Fibroblast of peridontal ligament (primary cell): ENCODE results near the gene TRMT10B.
"Not testable (repeated sequence)": the region's sequence is repeated elsewhere in the genome, so short reads cannot be mapped to it uniquely, and the experiment has no call there.

Experiments
- DNase-seq: peaks from one replicate; pipeline ENCODE4 v3.0.0-alpha.2; 2010; ENCODE audit errors: extremely low read depth

Gene TRMT10B

DNA sequence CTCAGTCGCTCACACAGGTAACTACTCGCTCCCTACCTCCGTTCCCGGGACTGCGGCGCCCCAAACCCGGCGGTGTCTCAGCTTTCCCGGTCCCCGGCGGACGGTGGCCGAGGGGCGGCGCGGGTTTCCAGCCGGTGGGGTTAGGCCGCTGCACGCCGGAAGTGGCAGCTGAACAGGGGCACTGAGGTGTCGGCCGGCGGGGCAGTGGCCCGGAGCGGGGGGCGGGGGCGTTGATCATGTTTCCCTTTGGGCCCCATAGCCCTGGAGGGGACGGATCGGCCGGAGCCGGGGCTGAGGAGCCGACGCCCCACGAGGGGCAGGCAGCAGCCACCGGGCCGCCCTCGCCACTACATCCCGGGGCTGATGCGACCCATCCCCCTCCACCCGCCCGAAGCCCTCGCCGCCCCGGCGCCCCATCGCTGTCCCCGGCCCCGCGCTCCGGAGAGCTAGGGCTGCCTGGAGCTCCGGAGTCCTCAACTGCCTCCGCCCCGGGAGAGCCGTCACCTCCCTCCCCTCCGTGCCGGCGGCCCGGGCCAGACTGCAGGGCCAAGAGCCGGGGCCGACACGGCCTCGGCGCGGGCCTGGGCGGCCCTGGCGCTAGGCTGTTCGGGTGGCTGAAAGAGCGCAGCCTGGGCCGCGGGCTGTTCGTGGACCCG, 47.2 kb downstream of the TRMT10B start, which contains the start of gene DCAF10:
Gene DCAF10 (plus strand): TSS at position 167 of the 656 bp plus-strand sequence. CDS start 70 bp downstream, at position 237.
- peak; percentile 73 for DNase-seq

DNA sequence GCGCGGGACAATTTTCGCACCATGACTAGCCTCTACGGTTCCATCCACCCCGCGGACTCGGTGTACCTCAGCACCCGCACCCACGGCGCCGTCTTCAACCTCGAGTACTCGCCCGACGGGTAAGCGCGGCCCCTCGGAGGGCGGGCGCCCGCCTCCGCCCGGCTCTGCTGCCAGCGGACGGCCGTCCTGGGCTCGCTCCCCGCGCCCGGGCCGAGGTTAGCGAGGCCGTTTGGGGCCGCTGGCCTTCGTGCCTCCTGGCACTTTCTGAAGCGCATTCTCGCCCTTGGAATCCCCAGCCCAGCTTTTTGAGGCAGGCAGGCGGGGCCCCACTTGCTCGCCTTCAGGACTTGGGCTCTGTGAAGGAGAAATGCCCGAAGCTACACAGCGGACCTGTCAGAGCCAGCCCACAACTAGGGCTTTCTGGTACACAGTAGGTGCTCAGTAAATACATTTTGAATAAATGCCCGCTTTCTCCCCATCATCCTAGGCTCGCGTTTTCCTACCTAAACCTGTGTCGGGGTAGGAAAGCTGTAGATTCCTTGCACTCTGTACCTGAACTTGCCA, 47.8 kb downstream of the TRMT10B start:
- peak; percentile 15 for DNase-seq

GRCh38 chr9:37801959-37802711, 48.5 kb downstream of the TRMT10B start:
- DNase-seq, result no peak

- no peak for DNase-seq
Measured at GRCh38 chr9:37806271-37806670, 52.7 kb downstream of the TRMT10B start.

GRCh38 chr9:37809676-37810075, 56.1 kb downstream of the TRMT10B start:
- DNase-seq, result not testable (repeated sequence)

- no peak for DNase-seq
Measured at GRCh38 chr9:37811906-37812476, 58.4 kb downstream of the TRMT10B start.

GRCh38 chr9:37812773-37813379, 59.3 kb downstream of the TRMT10B start:
- DNase-seq, result no peak

DNA sequence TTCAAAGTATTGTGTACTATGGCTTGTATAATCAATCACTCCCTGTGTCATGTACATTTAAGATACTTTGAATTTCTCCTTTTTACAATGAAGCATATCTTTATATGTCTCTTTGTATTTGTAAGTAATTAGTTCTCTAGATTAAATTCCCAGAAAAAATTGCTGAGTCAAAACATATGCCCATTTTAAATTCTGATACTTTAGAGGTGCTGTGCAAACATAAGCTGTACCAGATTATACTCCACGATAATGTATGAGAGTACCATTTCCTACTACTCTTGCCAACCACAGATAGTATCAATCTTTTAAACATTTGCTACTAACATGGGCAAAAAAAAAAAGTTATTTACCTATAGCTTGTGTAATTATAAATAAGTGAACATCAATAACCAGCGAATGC, 65.2 kb downstream of the TRMT10B start:
- DNase-seq, result no peak

GRCh38 chr9:37820142-37820541, 66.5 kb downstream of the TRMT10B start:
- DNase-seq, result no peak

- not testable (repeated sequence) for DNase-seq
Measured at GRCh38 chr9:37825174-37825573, 71.6 kb downstream of the TRMT10B start.

GRCh38 chr9:37827483-37828165, 74.0 kb downstream of the TRMT10B start:
- DNase-seq, result no peak
